NCI-H1930 (cell line): Measurements from ENCODE around the gene RDH14.
A peak's percentile ranks its signal among the peaks of the same experiment; 100 is the strongest.

Experiments
- DNase-seq, 2 experiments: peaks; one replicate each; lab custom pipeline; 2025; lab: John Stamatoyannopoulos, UW

RDH14 gene

GRCh38 chr2:18566145-18566769, 5.8 kb upstream of the RDH14 start:
- DNase-seq: no peak

GRCh38 chr2:18560797-18561085, 288 bp upstream of the RDH14 start:
- no peak for DNase-seq

- no peak for DNase-seq
These were observed 872 bp downstream of the RDH14 start for GRCh38 chr2:18559531-18560030.

- DNase-seq: no peak
These were observed 2.0 kb downstream of the RDH14 start for GRCh38 chr2:18558458-18558857.

- no peak for DNase-seq
These were observed 3.3 kb downstream of the RDH14 start for GRCh38 chr2:18557121-18557520.

- DNase-seq: no peak
These were observed 7.9 kb downstream of the RDH14 start for GRCh38 chr2:18552351-18553077.

- DNase-seq: no peak
These were observed 8.8 kb downstream of the RDH14 start for GRCh38 chr2:18551623-18552022.

GRCh38 chr2:18551169-18551568, 9.3 kb downstream of the RDH14 start:
- DNase-seq: no peak

GRCh38 chr2:18550433-18550832, 10.0 kb downstream of the RDH14 start:
- DNase-seq: no peak

GRCh38 chr2:18549083-18549482, 11.4 kb downstream of the RDH14 start:
- DNase-seq: no peak

- DNase-seq: no peak
These were observed 11.8 kb downstream of the RDH14 start for GRCh38 chr2:18548621-18549020.

- DNase-seq: peak; percentile 66 to 78
These were observed 13.9 kb downstream of the RDH14 start for GRCh38 chr2:18546567-18546966.

GRCh38 chr2:18545384-18545783, 15.1 kb downstream of the RDH14 start:
- DNase-seq: peak in 1 of 2 experiments; percentile 30

GRCh38 chr2:18544171-18544570, 16.3 kb downstream of the RDH14 start:
- DNase-seq: no peak

GRCh38 chr2:18540872-18541271, 19.6 kb downstream of the RDH14 start:
- no peak for DNase-seq

GRCh38 chr2:18536697-18537096, 23.8 kb downstream of the RDH14 start:
- no peak for DNase-seq

- no peak for DNase-seq
These were observed 24.4 kb downstream of the RDH14 start for GRCh38 chr2:18536100-18536499.

- DNase-seq: no peak
These were observed 29.3 kb downstream of the RDH14 start for GRCh38 chr2:18531194-18531593.

- no peak for DNase-seq
These were observed 32.6 kb downstream of the RDH14 start for GRCh38 chr2:18527822-18528221.

- DNase-seq: no peak
These were observed 33.1 kb downstream of the RDH14 start for GRCh38 chr2:18527326-18527725.

GRCh38 chr2:18526429-18526828, 34.0 kb downstream of the RDH14 start:
- no peak for DNase-seq

GRCh38 chr2:18525852-18526251, 34.6 kb downstream of the RDH14 start:
- no peak for DNase-seq

- no peak for DNase-seq
These were observed 35.2 kb downstream of the RDH14 start for GRCh38 chr2:18525236-18525635.
